ENCODE measurements around the gene DNAJC24.
"Not testable (repeated sequence)": the region's sequence is repeated elsewhere in the genome, so short reads cannot be mapped to it uniquely, and the experiment has no call there.

Gene DNAJC24, protein sequence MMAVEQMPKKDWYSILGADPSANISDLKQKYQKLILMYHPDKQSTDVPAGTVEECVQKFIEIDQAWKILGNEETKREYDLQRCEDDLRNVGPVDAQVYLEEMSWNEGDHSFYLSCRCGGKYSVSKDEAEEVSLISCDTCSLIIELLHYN

GRCh38 chr11:31369348-31370329, at the start of gene DNAJC24, which contains the start of gene DCDC1:
DNAJC24 (plus strand) TSS chr11:31369860; CDS start chr11:31370749, 889 bp downstream.
DCDC1 (minus strand) TSS chr11:31369739; CDS start chr11:31328280, 41,459 bp downstream.
- FAIRE-seq: peak; percentile 92

GRCh38 chr11:31321494-31321893, 48.2 kb upstream of the DNAJC24 start:
- FAIRE-seq: not testable (repeated sequence)

- FAIRE-seq: no peak
Observed at GRCh38 chr11:31323145-31323544, 46.5 kb upstream of the DNAJC24 start.

GRCh38 chr11:31325160-31325559, 44.5 kb upstream of the DNAJC24 start:
- no peak for FAIRE-seq

- FAIRE-seq: no peak
Observed at GRCh38 chr11:31326470-31327148, 43.1 kb upstream of the DNAJC24 start.

GRCh38 chr11:31327417-31327816, 42.2 kb upstream of the DNAJC24 start:
- FAIRE-seq: no peak

GRCh38 chr11:31328697-31329096, 41.0 kb upstream of the DNAJC24 start:
- FAIRE-seq: no peak

DNA sequence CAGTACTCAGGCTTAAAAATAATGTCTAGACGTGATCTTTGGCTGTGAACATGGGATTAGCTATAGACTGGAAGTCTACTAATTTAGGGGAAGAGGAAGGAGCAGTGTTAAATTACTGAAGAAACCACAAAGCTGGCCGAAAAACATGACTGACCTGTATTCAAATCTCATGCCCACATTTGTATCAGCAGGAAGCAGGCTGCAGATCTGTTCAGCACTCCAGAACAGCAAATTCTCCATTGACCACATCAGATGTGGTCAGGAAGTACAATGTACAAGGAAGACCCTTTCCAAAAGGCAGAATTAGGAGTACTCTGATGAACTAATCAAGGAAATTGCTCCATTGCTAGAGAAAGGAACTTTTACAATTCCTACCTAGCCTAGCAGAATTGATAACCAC, 31.9 kb upstream of the DNAJC24 start:
- no peak for FAIRE-seq

DNA sequence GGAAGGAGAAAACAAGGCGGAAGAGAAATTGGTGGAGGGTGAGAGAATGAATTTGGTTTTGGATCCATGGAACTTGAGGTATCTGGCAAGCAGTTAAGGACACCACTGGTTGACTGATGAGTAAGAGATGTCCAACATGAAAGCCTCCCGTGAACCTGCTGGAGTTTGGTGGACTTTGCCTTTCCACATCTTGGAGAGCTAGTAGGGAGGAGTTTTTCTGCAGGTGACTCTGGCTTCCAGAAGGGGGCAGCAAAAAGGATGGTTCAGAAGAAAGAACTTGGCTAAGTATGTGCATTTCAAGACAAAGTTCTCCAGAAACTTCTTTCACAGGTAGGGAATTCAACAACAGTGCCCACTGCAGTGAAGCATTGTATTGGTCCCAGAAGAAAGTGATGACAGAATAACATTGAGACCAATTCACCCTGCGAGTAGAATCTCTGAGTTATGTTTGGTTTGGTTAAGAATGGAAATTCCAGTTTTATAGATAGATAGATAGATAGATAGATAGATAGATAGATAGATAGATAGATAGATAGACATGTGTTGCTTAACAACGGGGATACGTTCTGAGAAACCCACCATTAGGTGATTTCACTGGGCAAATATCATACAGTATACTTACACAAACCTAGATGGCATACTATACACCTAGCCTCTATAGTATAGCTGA, 28.6 kb upstream of the DNAJC24 start:
- FAIRE-seq: no peak

GRCh38 chr11:31351168-31351567, 18.5 kb upstream of the DNAJC24 start:
- FAIRE-seq: no peak

GRCh38 chr11:31355131-31355530, 14.5 kb upstream of the DNAJC24 start:
- no peak for FAIRE-seq

GRCh38 chr11:31355817-31356216, 13.8 kb upstream of the DNAJC24 start:
- FAIRE-seq: no peak

DNA sequence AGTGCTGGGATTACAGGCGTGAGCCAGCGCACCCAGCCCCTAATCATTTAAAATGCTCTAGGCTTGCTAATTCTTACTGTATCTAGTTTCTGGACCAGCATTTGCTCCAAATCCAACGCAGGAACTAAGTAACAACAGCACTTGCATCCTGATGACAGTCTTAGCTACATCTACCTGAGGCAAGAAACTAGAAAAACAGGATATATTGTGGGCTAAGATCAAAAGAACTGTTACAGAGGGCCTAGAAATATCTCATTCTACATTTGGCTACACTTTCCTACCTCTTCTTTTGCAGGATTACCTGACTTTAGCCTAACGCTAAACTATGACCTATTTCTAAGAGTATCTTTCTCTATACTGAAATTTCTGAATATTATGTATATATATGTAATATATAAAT, 7.9 kb upstream of the DNAJC24 start:
- FAIRE-seq: no peak

- FAIRE-seq: no peak
Observed at GRCh38 chr11:31366795-31367194, 2.9 kb upstream of the DNAJC24 start.

DNA sequence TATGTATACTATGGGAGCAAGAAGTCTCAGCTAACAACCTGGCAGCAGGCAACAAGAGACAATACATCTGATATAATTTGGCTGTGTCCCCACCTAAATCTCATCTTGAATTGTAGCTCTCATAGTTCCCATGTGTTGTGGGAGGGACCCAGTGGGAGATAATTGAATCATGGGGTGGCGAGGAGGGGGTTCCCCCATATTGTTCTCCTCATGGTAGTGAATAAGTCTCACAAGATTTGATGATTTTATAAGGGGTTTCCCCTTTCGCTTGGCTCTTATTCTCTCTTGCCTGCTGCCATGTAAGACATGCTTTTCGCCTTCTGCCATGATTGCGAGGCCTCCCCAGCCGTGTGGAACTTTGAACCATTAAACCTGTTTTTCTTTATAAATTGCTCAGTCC, 6.2 kb downstream of the DNAJC24 start:
- no peak for FAIRE-seq

DNA sequence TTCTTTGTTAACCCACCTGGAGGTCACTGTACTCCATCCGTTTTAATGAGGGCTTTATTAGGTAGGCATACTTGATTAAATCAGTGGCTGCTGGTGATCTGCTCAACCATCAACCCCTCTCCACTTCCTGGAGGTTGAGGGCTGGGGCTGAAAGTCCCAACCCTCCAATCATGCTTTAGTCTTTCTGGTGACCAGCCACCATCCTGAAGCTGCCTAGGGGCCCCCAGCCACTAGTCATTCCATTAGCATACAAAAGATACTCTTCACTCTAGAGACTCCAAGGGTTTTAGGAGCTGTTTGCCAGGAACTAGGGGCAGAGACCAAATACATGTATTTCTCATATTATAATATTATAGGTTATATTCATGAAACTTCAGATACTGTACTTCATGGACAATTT, 13.5 kb downstream of the DNAJC24 start:
- no peak for FAIRE-seq

DNA sequence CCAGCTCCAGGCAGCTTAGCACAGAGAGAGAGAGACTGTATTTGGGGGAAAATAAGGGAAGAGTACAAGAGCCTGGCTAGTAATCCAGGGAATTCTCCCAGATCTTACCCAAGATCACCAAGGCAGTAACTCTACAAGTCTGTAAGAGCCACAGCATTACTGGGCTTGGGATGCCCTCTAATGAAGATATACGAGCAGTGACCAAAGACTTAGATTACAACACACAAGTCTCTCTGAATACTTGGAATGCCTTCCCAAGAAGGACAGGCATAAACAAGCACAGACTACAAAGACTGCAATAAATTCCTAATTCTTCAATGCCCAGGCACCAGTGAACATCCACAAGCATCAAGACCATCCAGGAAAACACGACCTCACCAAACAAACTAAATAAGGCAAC, 17.7 kb downstream of the DNAJC24 start:
- no peak for FAIRE-seq

GRCh38 chr11:31397239-31397834, 27.7 kb downstream of the DNAJC24 start:
- peak; percentile 96 for FAIRE-seq

DNA sequence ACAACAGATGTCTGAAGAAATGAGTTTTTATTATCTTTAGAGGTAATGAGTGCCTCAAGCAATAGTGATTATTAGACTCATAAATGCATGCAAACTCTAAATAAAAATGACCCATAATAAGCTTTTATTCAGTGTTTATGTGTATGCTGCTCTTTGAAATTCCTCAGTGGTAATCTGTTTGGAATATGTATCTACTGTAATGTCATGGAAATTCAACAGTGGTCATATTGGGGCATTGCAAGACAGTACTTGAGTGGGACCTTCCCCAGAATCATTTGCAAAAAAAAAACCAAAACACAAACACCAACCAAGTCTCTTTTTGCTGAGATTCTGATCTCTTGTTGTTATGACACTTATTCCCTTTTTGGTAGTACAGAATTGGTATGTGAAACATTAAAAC, 35.0 kb downstream of the DNAJC24 start:
- no peak for FAIRE-seq

GRCh38 chr11:31408201-31408600, 38.5 kb downstream of the DNAJC24 start:
- FAIRE-seq: no peak

GRCh38 chr11:31412946-31413345, 43.3 kb downstream of the DNAJC24 start:
- no peak for FAIRE-seq

- FAIRE-seq: no peak
Observed at GRCh38 chr11:31414338-31414737, 44.7 kb downstream of the DNAJC24 start.

GRCh38 chr11:31415435-31415834, 45.8 kb downstream of the DNAJC24 start:
- no peak for FAIRE-seq

All from G401.6 (cell line).